H9 (cell line): ENCODE data around the gene WASHC3. TPM values are rescaled to one million over a fixed set of nuclear protein-coding genes. Genes with fewer than 3 reads are reported as not detected.

Experiments
- DNase-seq: peaks from one replicate; pipeline ENCODE4 v3.0.0-alpha.2; 2017
- H2AFZ ChIP-seq: one replicate; pipeline ENCODE4 v1.6.1; 2013; ENCODE audit warnings: mild to moderate bottlenecking, low read length, control low read depth, moderate library complexity
- H2AK5ac ChIP-seq: 2 replicates; pipeline ENCODE4 v1.6.1; 2013; ENCODE audit warnings: low read length, control low read depth, mixed read lengths; ENCODE audit not compliant: insufficient read length
- H2BK120ac ChIP-seq: one replicate; pipeline ENCODE4 v1.6.1; 2013; ENCODE audit warnings: low read depth, mild to moderate bottlenecking, low read length, control low read depth, inconsistent platforms; ENCODE audit not compliant: poor library complexity, severe bottlenecking
- H2BK12ac ChIP-seq: 2 replicates; pipeline ENCODE4 v1.6.1; 2013; ENCODE audit warnings: low read length, control low read depth, mixed read lengths, low read depth; ENCODE audit not compliant: insufficient read length
- H2BK15ac ChIP-seq: 2 replicates; pipeline ENCODE4 v1.6.1; 2013; ENCODE audit warnings: low read depth, low read length, control low read depth
- H2BK20ac ChIP-seq: one replicate; pipeline ENCODE4 v1.6.1; 2013; ENCODE audit warnings: low read depth, mild to moderate bottlenecking, low read length, control low read depth, inconsistent platforms; ENCODE audit not compliant: poor library complexity, severe bottlenecking
- H2BK5ac ChIP-seq: 2 replicates; pipeline ENCODE4 v1.6.1; 2013; ENCODE audit warnings: low read length, control low read depth, mixed read lengths; ENCODE audit not compliant: insufficient read length
- H3K14ac ChIP-seq: 2 replicates; pipeline ENCODE4 v1.6.1; 2013; ENCODE audit warnings: low read length, control low read depth; ENCODE audit not compliant: insufficient read depth
- H3K18ac ChIP-seq: 2 replicates; pipeline ENCODE4 v1.6.1; 2013; ENCODE audit warnings: low read depth, mild to moderate bottlenecking, mixed read lengths, low read length, control low read depth; ENCODE audit not compliant: insufficient read length
- H3K23ac ChIP-seq: 2 replicates; pipeline ENCODE4 v1.6.1; 2013; ENCODE audit warnings: low read length, control low read depth, mixed read lengths, low read depth; ENCODE audit not compliant: insufficient read length
- H3K23me2 ChIP-seq: 2 replicates; pipeline ENCODE4 v1.6.1; 2013; ENCODE audit warnings: low read depth, mild to moderate bottlenecking, mixed read lengths, low read length, control low read depth; ENCODE audit not compliant: insufficient read length, poor library complexity, severe bottlenecking
- H3K27ac ChIP-seq: 2 replicates; pipeline ENCODE4 v1.5.1; 2013; ENCODE audit warnings: low read length, control low read depth, mixed read lengths, low read depth; ENCODE audit not compliant: insufficient read length
- H3K27me3 ChIP-seq: 2 replicates; pipeline ENCODE4 v1.6.1; 2013; ENCODE audit warnings: low read length, control low read depth, inconsistent platforms; ENCODE audit not compliant: insufficient read depth
- H3K4ac ChIP-seq: 2 replicates; pipeline ENCODE4 v1.6.1; 2013; ENCODE audit warnings: low read depth, mild to moderate bottlenecking, control low read depth, inconsistent platforms, low read length, moderate library complexity
- H3K4me1 ChIP-seq: 2 replicates; pipeline ENCODE4 v1.6.1; 2013; ENCODE audit warnings: low read length, control low read depth, inconsistent platforms; ENCODE audit not compliant: insufficient read depth
- H3K4me2 ChIP-seq: 2 replicates; pipeline ENCODE4 v1.6.1; 2013; ENCODE audit warnings: low read length, control low read depth, mixed read lengths; ENCODE audit not compliant: insufficient read length, insufficient read depth
- H3K56ac ChIP-seq: 2 replicates; pipeline ENCODE4 v1.6.1; 2013; ENCODE audit warnings: low read depth, mild to moderate bottlenecking, mixed read lengths, low read length, control low read depth; ENCODE audit not compliant: insufficient read length
- H3K79me1 ChIP-seq: 2 replicates; pipeline ENCODE4 v1.6.1; 2013; ENCODE audit warnings: low read depth, mild to moderate bottlenecking, moderate library complexity, low read length, control low read depth, inconsistent platforms; ENCODE audit not compliant: insufficient read depth, poor library complexity, severe bottlenecking
- H3K79me2 ChIP-seq: 2 replicates; pipeline ENCODE4 v1.6.1; 2013; ENCODE audit warnings: low read length, control low read depth, inconsistent platforms; ENCODE audit not compliant: insufficient read depth
- H3K9ac ChIP-seq: 2 replicates; pipeline ENCODE4 v1.6.1; 2013; ENCODE audit warnings: low read length, control low read depth, mixed read lengths; ENCODE audit not compliant: insufficient read length; ENCODE audit errors: extremely low read depth
- H3K9me3 ChIP-seq: one replicate; pipeline ENCODE4 v1.6.1; 2013; ENCODE audit warnings: low read depth, low read length, inconsistent platforms; ENCODE audit not compliant: control insufficient read depth
- H3T11ph ChIP-seq: one replicate; pipeline ENCODE4 v1.6.1; 2013; ENCODE audit warnings: mild to moderate bottlenecking, low read length, control low read depth, inconsistent platforms
- H4K20me1 ChIP-seq: one replicate; pipeline ENCODE4 v1.6.1; 2013; ENCODE audit not compliant: control insufficient read depth, insufficient read length, insufficient read depth
- H4K5ac ChIP-seq: 2 replicates; pipeline ENCODE4 v1.6.1; 2013; ENCODE audit warnings: low read depth, mild to moderate bottlenecking, mixed read lengths, low read length, control low read depth; ENCODE audit not compliant: insufficient read length
- H4K8ac ChIP-seq: replicated peaks from 2 replicates; pipeline ENCODE4 v1.6.1; 2013; ENCODE audit warnings: low read length, control low read depth, mixed read lengths, low read depth; ENCODE audit not compliant: insufficient read length
- H4K91ac ChIP-seq: 2 replicates; pipeline ENCODE4 v1.6.1; 2013; ENCODE audit warnings: low read depth, mild to moderate bottlenecking, moderate library complexity, mixed read lengths, low read length, control low read depth; ENCODE audit not compliant: insufficient read length
- H3K27ac Mint-ChIP-seq, 3 experiments: 2 replicates in 2 of 3; 3 replicates in 1 of 3; pipeline ENCODE4 v1.8.0; 2020 to 2021; ENCODE audit warnings: mixed read lengths in 3 of 3, mild to moderate bottlenecking in 1 of 3, moderate library complexity in 1 of 3
- H3K27me3 Mint-ChIP-seq: 2 replicates; pipeline ENCODE4 v1.8.0; 2021; ENCODE audit warnings: low read depth, mild to moderate bottlenecking, moderate library complexity, mixed read lengths
- H3K36me3 Mint-ChIP-seq, 3 experiments: 2 replicates in 2 of 3; 3 replicates in 1 of 3; pipeline ENCODE4 v1.8.0; 2020 to 2021; ENCODE audit warnings: low read depth in 3 of 3, mixed read lengths in 3 of 3; ENCODE audit not compliant: insufficient read depth in 1 of 3
- H3K4me1 Mint-ChIP-seq, 2 experiments: 2 replicates each; pipeline ENCODE4 v1.8.0; 2020; ENCODE audit warnings: mixed read lengths in 2 of 2
- H3K4me3 Mint-ChIP-seq, 2 experiments: 2 replicates in 1 of 2; 3 replicates in 1 of 2; pipeline ENCODE4 v1.8.0; 2020 to 2021; ENCODE audit warnings: mild to moderate bottlenecking in 2 of 2, mixed read lengths in 2 of 2, moderate library complexity in 1 of 2
- H3K9me3 Mint-ChIP-seq, 2 experiments: 2 replicates in 1 of 2; 3 replicates in 1 of 2; pipeline ENCODE4 v1.8.0; 2020; ENCODE audit warnings: mild to moderate bottlenecking in 2 of 2, mixed read lengths in 2 of 2, moderate library complexity in 1 of 2
- CTCF ChIP-seq: fragments of 200-600 bp; sonication (generic); conservative IDR thresholded peaks from 3 replicates; pipeline ENCODE4 v1.8.0; 2021; ENCODE audit warnings: antibody characterized with exemption, mild to moderate bottlenecking
- WGBS: extraction: QIAGEN DNeasy Blood & Tissue Kit; methylation state at CpG from one replicate; pipeline ENCODE4 v1.1.7; 2013; ENCODE audit warnings: missing lambda C conversion rate, low lambda C conversion rate, mixed read lengths; ENCODE audit not compliant: insufficient read length; ENCODE audit errors: extremely low coverage; 5-methylcytosine and 5-hydroxymethylcytosine counted together
- total RNA-seq: library from RNA; stranded (reverse); gene quantifications from 2 replicates; pipeline ENCODE4 v1.2.1, GENCODE V29; 2021

WASHC3 gene
- total RNA-seq, 1 experiment from 2014 or later = 14.1 TPM

- Mint-ChIP-seq H3K27me3 (no peaks in the 10 kb centered on the region), H3K9me3 (no peaks in the 10 kb centered on the region), H3K4me3 (peak overlapping the region; percentile 95 to 97), H3K4me1 (peaks cover 6 to 8% of the 10 kb centered on the region in 2 experiments; a peak in 3 of 4 replicates), H3K36me3 (no peaks in the 10 kb centered on the region), H3K27ac (no peak overlapping the region)
- Histone ChIP-seq H3K4ac (no peak overlapping the region), H2AFZ (no peak overlapping the region), H3K14ac (no peak overlapping the region), H3K79me1 (no peaks in the 10 kb centered on the region), H3K9ac (no peak overlapping the region), H4K91ac (no peak overlapping the region), H2BK20ac (no peak overlapping the region), H3K56ac (no peak overlapping the region), H3K79me2 (no peaks in the 10 kb centered on the region), H2BK15ac (no peak overlapping the region), H2AK5ac (no peak overlapping the region), H4K8ac (no peak overlapping the region), H2BK120ac (no peak overlapping the region), H3K18ac (no peak overlapping the region), H2BK5ac (no peak overlapping the region), H4K20me1 (no peaks in the 10 kb centered on the region), H3T11ph (no peak overlapping the region), H3K23me2 (no peaks in the 10 kb centered on the region), H3K4me2 (peak overlapping the region; percentile 83), H3K27me3 (no peaks in the 10 kb centered on the region), H3K9me3 (no peaks in the 10 kb centered on the region), H4K5ac (no peak overlapping the region), H3K27ac (no peak overlapping the region), H2BK12ac (no peak overlapping the region), H3K4me1 (no peaks in the 10 kb centered on the region), H3K23ac (no peak overlapping the region)
- TF ChIP-seq CTCF = no peak
- DNase-seq = no peak
- WGBS = no CpG with 5 or more reads among the region's 11 CpGs
These were observed 622 bp upstream of the WASHC3 start for GRCh38 chr12:102062419-102062806.
